ES-I3 (cell line): ENCODE data around the gene RND3.

Source experiments
- H3K36me3 ChIP-seq: 2 replicates; pipeline ENCODE4 v1.6.1; 2013; ENCODE audit warnings: mild to moderate bottlenecking, low read length, control low read depth, moderate library complexity; ENCODE audit not compliant: insufficient read depth
- H3K4me1 ChIP-seq: 2 replicates; pipeline ENCODE4 v1.6.1; 2013; ENCODE audit warnings: mild to moderate bottlenecking, control low read depth, low read length; ENCODE audit not compliant: insufficient read depth
- H3K9ac ChIP-seq: 2 replicates; pipeline ENCODE4 v1.6.1; 2013; ENCODE audit warnings: low read depth, mild to moderate bottlenecking, low read length, moderate library complexity
- H3K9me3 ChIP-seq: 2 replicates; pipeline ENCODE4 v1.6.1; 2013; ENCODE audit warnings: mild to moderate bottlenecking, low read length, moderate library complexity; ENCODE audit not compliant: control insufficient read depth, insufficient read depth

The RND3 gene, protein sequence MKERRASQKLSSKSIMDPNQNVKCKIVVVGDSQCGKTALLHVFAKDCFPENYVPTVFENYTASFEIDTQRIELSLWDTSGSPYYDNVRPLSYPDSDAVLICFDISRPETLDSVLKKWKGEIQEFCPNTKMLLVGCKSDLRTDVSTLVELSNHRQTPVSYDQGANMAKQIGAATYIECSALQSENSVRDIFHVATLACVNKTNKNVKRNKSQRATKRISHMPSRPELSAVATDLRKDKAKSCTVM

DNA sequence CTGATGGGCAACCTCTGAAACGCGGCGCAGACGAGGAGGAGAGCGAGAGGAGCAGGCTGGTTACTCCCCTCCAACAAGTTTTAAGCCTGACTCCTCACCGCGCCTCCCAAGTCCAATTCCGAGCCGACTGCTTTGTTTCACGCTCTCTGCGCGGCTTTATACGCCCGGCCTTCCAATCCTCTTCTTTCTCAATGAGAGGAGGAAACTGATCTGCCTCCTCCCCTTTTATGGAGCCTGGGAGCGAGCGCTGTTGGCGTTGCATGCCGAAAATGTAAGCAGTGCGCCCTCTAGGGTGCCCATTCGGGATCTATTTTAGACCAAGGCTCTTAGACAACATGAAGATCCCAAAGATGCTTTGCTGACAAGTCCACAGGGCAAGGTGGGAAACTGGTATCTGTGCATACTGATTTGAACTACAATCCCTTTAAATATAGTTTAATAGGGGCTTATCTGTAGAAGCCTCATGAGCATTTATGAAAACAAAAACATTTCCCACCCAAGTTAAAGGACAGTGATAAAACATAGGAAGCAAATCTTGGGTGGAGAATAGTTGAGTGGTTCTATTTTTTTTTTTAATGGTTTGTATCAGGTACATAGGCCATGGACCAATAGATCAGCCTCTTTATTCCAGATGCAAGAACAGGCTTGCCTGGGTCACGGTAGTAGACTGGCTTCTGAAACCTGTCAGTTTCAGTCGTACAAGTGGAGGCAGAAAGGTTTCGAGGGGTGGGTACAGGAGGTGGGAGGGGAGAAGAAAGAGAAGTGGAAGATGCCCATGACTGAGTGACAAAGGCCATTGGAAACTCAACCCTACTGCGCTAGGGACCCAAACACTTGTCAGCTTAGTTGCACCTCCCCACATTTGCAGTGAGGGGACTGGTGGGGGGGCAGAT lies at the start of gene RND3:
TSS of gene RND3 (minus strand) at position 131 of the 893 bp plus-strand sequence. CDS start 250 bp downstream, outside the sequence.
- H3K36me3 ChIP-seq = peaks cover 12% of the 10 kb centered on the region; the same call in 1 of the 2 replicates
- no peaks in the 10 kb centered on the region for H3K9me3 ChIP-seq
- peaks cover 21% of the 10 kb centered on the region for H3K4me1 ChIP-seq
- peak within 1 kb of the TSS; percentile 91 for H3K9ac ChIP-seq

- H3K9ac ChIP-seq = no peak overlapping the region
- no peaks in the 10 kb centered on the region for H3K4me1 ChIP-seq
- peaks cover 3% of the 10 kb centered on the region; the same call in 1 of the 2 replicates for H3K36me3 ChIP-seq
- peaks cover 17% of the 10 kb centered on the region; the same call in 1 of the 2 replicates for H3K9me3 ChIP-seq
Measured at GRCh38 chr2:150535176-150535575, 47.7 kb upstream of the RND3 start.

DNA sequence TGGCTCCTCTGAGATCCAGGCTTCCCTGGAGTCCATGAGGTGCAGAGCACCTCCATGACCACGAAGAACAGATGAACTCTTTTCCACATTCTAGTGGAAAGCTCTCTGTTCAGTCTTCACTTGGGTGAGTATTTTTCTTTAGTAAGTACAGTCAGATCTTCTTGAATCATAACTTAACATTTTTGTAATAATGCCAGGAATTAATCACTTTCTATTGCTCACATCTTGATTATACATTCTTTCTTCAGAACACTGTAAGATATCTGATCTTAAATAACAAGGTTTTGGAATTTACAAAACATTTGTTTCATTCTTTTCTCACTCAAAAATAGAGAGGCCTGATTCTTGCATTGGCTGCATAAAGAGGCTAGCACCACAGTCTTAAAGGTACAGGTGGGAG lies 45.4 kb upstream of the RND3 start:
- Histone ChIP-seq H3K4me1 (peaks cover 14% of the 10 kb centered on the region), H3K9me3 (peaks cover 17% of the 10 kb centered on the region; the same call in 1 of the 2 replicates), H3K36me3 (peaks cover 3% of the 10 kb centered on the region; the same call in 1 of the 2 replicates), H3K9ac (no peak overlapping the region)

GRCh38 chr2:150532020-150532419 lies 44.6 kb upstream of the RND3 start:
- Histone ChIP-seq H3K4me1 (peaks cover 14% of the 10 kb centered on the region), H3K9me3 (peaks cover 10% of the 10 kb centered on the region; the same call in 1 of the 2 replicates), H3K36me3 (peaks cover 3% of the 10 kb centered on the region; the same call in 1 of the 2 replicates), H3K9ac (no peak overlapping the region)

DNA sequence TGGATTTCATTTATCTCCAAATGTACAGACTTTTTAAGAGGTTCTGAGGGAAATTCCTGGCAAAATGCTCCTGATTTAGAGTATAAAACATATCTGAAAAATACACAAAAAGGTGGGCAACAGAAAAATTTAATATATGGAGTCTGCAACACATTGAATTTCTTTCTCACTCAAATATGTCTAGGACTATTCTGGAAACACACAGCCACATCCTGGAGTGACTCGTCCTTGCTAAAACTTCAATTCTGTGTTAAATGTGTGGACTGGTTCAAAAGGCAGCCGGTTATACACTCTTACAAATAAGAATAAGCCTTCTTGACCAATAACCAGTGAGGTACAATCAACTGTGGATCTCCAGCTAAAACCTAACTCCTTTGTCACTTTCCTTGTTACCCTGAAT lies 44.1 kb upstream of the RND3 start:
- H3K4me1 ChIP-seq = peaks cover 17% of the 10 kb centered on the region
- H3K9ac ChIP-seq = no peak overlapping the region
- H3K36me3 ChIP-seq = peaks cover 3% of the 10 kb centered on the region; the same call in 1 of the 2 replicates
- peaks cover 10% of the 10 kb centered on the region; the same call in 1 of the 2 replicates for H3K9me3 ChIP-seq

DNA sequence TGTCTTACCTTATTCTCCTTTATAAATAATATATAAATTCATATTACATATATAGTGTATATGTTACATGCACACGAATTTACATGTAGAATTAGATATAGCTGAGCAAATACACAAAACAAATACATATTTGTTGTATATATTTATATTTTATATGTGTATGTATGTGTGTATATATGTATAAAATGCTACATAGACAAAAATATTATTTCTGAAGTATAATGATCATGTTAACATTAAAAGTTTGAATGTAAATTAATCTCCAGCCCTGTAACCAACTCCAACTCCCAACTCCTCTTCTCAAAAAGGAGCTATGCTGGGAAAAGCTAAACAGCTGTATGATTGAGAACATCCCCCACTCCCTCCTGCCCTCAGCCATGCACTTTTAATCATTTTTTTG lies 42.7 kb upstream of the RND3 start:
- H3K4me1 ChIP-seq = peaks cover 17% of the 10 kb centered on the region

DNA sequence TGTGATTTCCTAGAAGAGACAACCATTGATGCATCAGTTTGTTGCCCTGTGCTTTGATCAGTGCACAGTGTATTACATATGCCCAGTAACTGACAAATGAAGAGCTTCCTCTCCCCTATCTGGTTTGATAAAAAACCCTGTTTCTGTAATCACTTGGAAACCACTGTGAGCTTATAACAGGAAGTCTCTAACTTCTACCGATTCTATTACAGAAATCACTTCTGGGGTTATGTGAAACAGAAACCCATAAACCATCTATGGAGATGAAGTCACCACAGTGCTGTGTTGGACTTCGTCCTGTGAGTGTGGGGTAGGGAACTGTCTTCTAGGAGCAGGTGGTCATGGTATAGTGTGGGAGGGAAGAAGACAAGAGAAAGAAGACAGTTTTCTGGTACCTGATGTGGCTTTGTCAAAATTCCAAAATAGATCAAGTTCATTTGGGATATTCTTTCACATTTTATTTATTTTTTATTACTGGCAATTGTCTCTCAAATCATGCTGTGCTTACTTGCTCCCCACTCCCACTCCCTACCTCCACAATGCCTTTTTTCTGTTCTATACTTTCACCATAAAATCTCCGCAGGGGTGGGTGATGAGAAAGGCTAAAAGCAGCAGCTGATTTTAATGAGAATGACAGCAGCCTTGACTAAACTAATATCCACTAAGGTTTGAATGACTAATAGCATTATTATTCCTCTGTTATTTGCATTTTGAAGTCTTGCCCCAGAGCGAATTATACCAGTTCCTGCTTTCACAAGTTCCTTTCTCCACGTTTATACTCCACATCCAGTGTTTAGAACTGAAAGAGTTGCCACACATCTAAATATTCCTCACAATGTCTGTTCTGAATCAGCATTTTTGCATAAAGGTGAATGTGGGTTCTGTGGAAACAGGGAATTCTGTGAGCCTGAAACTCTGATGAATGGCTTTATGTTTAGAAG lies 41.7 kb upstream of the RND3 start:
- Histone ChIP-seq H3K9ac (peak overlapping the region; percentile 27), H3K9me3 (no peaks in the 10 kb centered on the region), H3K4me1 (peaks cover 17% of the 10 kb centered on the region), H3K36me3 (peaks cover 3% of the 10 kb centered on the region; the same call in 1 of the 2 replicates)

More for the DNA sequence above, 42.7 kb upstream of the RND3 start:
- Histone ChIP-seq H3K36me3 (peaks cover 3% of the 10 kb centered on the region; the same call in 1 of the 2 replicates), H3K9ac (no peak overlapping the region), H3K9me3 (no peaks in the 10 kb centered on the region)

DNA sequence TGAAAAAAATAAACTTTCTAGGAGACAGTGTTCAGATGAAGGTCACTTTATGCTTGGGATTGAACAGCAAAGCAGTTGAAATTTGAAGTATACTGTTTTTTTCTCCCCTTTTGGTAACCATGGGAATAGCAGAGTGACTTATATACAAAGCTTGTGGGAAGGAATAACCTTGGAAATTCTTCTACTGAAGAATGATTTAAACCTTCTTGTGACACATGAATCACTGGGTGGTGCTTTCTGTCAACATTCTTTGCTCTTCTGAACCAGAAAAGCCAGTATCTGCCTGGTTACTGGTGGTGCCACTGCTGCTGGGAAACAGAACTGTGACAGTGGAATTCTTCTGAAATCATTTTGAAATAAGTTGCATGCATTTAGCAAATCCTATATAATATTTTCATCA lies 39.4 kb upstream of the RND3 start:
- Histone ChIP-seq H3K9ac (no peak overlapping the region), H3K36me3 (no peaks in the 10 kb centered on the region), H3K4me1 (peaks cover 17% of the 10 kb centered on the region), H3K9me3 (peaks cover 8% of the 10 kb centered on the region; the same call in 1 of the 2 replicates)

GRCh38 chr2:150526006-150526405 lies 38.5 kb upstream of the RND3 start:
- H3K36me3 ChIP-seq = no peaks in the 10 kb centered on the region

GRCh38 chr2:150522269-150522668 lies 34.8 kb upstream of the RND3 start:
- H3K4me1 ChIP-seq = peaks cover 3% of the 10 kb centered on the region
- peaks cover 8% of the 10 kb centered on the region; the same call in 1 of the 2 replicates for H3K9me3 ChIP-seq
- H3K9ac ChIP-seq = no peak overlapping the region
- H3K36me3 ChIP-seq = no peaks in the 10 kb centered on the region

More at GRCh38 chr2:150526006-150526405, 38.5 kb upstream of the RND3 start:
- peaks cover 17% of the 10 kb centered on the region for H3K4me1 ChIP-seq
- H3K9ac ChIP-seq = no peak overlapping the region
- H3K9me3 ChIP-seq = peaks cover 8% of the 10 kb centered on the region; the same call in 1 of the 2 replicates

- Histone ChIP-seq H3K4me1 (no peaks in the 10 kb centered on the region; the same call in 1 of the 2 replicates), H3K9ac (no peak overlapping the region), H3K36me3 (no peaks in the 10 kb centered on the region), H3K9me3 (peaks cover 8% of the 10 kb centered on the region; the same call in 1 of the 2 replicates)
Measured at GRCh38 chr2:150520887-150521664, 33.6 kb upstream of the RND3 start.

- Histone ChIP-seq H3K9ac (no peak overlapping the region), H3K36me3 (no peaks in the 10 kb centered on the region), H3K4me1 (no peaks in the 10 kb centered on the region), H3K9me3 (peaks cover 8% of the 10 kb centered on the region; the same call in 1 of the 2 replicates)
Measured at GRCh38 chr2:150520033-150520432, 32.6 kb upstream of the RND3 start.
